Esophagus squamous epithelium (tissue), 4 donors: ENCODE measurements around the gene CCDC97.

Experiments used
- CTCF ChIP-seq, 6 experiments: fragments of 450-650 bp in 4 of 6; fragments of 200-600 bp in 2 of 6; sonication (generic) in 2 of 6; IDR thresholded peaks; one replicate each; pipeline ENCODE4 v1.5.1; 2016 to 2019; ENCODE audit warnings: antibody characterized with exemption in 6 of 6, mild to moderate bottlenecking in 4 of 6, moderate library complexity in 4 of 6
- POLR2A ChIP-seq, 4 donors: fragments of 450-650 bp; IDR thresholded peaks; one replicate each; pipeline ENCODE4 v1.6.1; 2017; ENCODE audit warnings: antibody characterized with exemption in 4 of 4, mild to moderate bottlenecking in 4 of 4, moderate library complexity in 3 of 4

GRCh38 chr19:41319500-41320184, 9.7 kb downstream of the CCDC97 start:
- TF ChIP-seq CTCF (IDR thresholded peaks at IDR 0.05) (no peak), POLR2A (IDR thresholded peaks at IDR 0.05) (no peak)
